Vagina (tissue), 2 donors: Measurements from ENCODE around the gene DENND5A. TPM values are rescaled to one million over a fixed set of nuclear protein-coding genes. Genes with fewer than 3 reads are reported as not detected.

Experiments
- DNase-seq, 2 donors: peaks; one replicate each; pipeline ENCODE4 v3.0.0-alpha.2; 2017; ENCODE audit errors: extremely low spot score in 2 of 2
- H3K27ac ChIP-seq: fragments of 200-600 bp; sonication (generic); one replicate; pipeline ENCODE4 v1.5.1; 2019
- H3K27me3 ChIP-seq: fragments of 200-600 bp; sonication (generic); one replicate; pipeline ENCODE4 v1.5.1; 2019
- H3K36me3 ChIP-seq, 2 donors: fragments of 200-600 bp; sonication (generic); one replicate each; pipeline ENCODE4 v1.5.1; 2017 to 2019
- H3K4me1 ChIP-seq: fragments of 200-600 bp; sonication (generic); one replicate; pipeline ENCODE4 v1.5.1; 2019
- H3K4me3 ChIP-seq, 2 donors: fragments of 200-600 bp; sonication (generic); 1 replicate in 1 of 2; 2 replicates in 1 of 2; pipeline ENCODE4 v1.5.1; 2016 to 2019
- H3K9me3 ChIP-seq: fragments of 200-600 bp; sonication (generic); one replicate; pipeline ENCODE4 v1.5.1; 2019
- POLR2A ChIP-seq, 2 donors: fragments of 450-650 bp; IDR thresholded peaks; one replicate each; pipeline ENCODE4 v1.6.1; 2017; ENCODE audit warnings: antibody characterized with exemption in 2 of 2, mild to moderate bottlenecking in 2 of 2, moderate library complexity in 2 of 2
- POLR2AphosphoS5 ChIP-seq, 2 donors: sonication (generic); formaldehyde crosslinking; IDR thresholded peaks; one replicate each; pipeline ENCODE4 v1.9.0; 2017; ENCODE audit warnings: antibody characterized with exemption in 2 of 2, mild to moderate bottlenecking in 2 of 2, low read depth in 1 of 2; ENCODE audit not compliant: insufficient read depth in 1 of 2
- intact Hi-C: fragments of 100-400 bp; cut with DNase I; formaldehyde crosslinking; loops from one replicate; pipeline ENCODE4 v1.15.1; 2023
- total RNA-seq: library from RNA; depleted of rRNA; stranded (reverse); fragments of >200 nt; gene quantifications from one replicate; pipeline ENCODE4 v1.2.3, GENCODE V29; 2016
- TF ChIP-seq, protein P1 (sequence below), 3 experiments: fragments of 450-650 bp in 2 of 3; fragments of 200-600 bp in 1 of 3; sonication (generic) in 1 of 3; IDR thresholded peaks; one replicate each; pipeline ENCODE4 v1.5.1; 2017 to 2019; ENCODE audit warnings: antibody characterized with exemption in 3 of 3, mild to moderate bottlenecking in 2 of 3, moderate library complexity in 2 of 3

Gene DENND5A
- total RNA-seq, 1 donor from 2014 or later, result 82.0 TPM

DNA sequence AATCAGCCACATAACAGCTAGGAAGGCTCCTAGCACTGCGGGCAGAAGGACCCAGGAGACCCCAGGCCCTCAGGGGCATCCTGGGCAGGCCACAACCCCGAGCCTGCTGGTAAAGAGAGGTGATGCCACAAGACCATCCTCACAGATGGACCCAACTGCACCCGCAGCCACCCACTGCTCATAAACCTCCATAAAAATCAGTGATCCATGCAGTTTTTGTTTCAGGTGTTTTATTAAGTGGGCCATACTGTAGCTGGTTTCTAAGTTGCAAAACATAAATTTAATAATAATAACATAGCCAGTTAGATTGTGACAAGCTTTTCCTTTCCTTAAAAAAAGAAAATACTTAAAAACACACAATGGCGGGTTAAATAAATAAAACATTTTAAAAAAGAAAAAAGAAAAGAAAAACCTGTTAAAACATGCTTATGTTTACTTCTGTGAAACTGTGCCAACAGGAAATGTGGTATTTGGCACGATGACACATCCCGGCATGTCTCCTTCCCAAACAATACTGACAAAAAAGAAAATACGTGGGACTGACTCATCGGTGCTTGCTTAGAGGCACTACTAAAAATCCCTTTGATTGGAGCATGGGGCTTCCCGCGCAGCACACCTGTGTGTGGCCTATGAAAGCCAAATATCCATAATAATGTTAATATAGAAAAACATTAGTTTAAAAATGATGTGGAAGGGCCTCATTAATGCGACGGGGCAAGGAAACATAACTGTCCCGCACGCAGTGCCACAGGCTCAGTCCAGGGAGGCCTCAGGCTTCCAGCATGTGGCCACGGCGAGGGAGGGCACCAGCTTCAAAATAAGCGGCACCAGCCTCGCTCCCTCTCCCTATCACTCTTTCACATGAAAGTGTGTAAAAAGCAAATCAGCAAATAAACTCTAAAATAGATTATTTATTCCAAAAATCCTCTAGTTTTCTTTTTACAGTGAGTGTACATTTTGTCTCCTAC, 126.3 kb downstream of the DENND5A start:
- Histone ChIP-seq H3K9me3 (no peaks in the 10 kb centered on the region), H3K4me3 (no peak overlapping the region), H3K4me1 (peaks cover 32% of the 10 kb centered on the region), H3K36me3 (peaks cover 0 to 28% of the 10 kb centered on the region in 2 donors), H3K27ac (peak overlapping the region; percentile 64), H3K27me3 (no peaks in the 10 kb centered on the region)
- no peak for TF ChIP-seq POLR2A (IDR thresholded peaks at IDR 0.05)
- TF ChIP-seq, protein P1, sequence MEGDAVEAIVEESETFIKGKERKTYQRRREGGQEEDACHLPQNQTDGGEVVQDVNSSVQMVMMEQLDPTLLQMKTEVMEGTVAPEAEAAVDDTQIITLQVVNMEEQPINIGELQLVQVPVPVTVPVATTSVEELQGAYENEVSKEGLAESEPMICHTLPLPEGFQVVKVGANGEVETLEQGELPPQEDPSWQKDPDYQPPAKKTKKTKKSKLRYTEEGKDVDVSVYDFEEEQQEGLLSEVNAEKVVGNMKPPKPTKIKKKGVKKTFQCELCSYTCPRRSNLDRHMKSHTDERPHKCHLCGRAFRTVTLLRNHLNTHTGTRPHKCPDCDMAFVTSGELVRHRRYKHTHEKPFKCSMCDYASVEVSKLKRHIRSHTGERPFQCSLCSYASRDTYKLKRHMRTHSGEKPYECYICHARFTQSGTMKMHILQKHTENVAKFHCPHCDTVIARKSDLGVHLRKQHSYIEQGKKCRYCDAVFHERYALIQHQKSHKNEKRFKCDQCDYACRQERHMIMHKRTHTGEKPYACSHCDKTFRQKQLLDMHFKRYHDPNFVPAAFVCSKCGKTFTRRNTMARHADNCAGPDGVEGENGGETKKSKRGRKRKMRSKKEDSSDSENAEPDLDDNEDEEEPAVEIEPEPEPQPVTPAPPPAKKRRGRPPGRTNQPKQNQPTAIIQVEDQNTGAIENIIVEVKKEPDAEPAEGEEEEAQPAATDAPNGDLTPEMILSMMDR (IDR thresholded peaks at IDR 0.05), result no peak
- peak in 1 of 2 donors; percentile 95 for TF ChIP-seq POLR2AphosphoS5 (IDR thresholded peaks at IDR 0.05; ENCODE audit: insufficient read depth in 1 of 2, low read depth in 1 of 2)
- DNase-seq, result no peak
- intact Hi-C loops, result no loop called here

DNA sequence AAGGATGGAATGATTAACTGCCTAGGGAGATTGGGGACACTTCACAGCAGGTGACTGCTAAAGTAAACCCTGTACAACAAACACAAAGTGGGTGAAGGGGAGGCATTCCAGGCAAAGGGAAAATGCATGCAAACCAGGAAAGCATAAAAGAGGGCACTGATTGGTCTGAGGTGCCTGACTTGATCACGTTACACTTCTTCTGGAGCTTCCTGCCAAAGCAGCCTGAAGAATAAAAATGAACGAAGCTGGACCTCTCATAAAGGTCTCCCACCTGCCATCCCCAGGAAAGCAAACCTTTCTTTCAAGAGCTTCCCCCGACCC, 127.1 kb downstream of the DENND5A start:
- no peaks in the 10 kb centered on the region for H3K27me3 ChIP-seq
- H3K36me3 ChIP-seq, result peaks cover 0 to 21% of the 10 kb centered on the region in 2 donors
- no peak for TF ChIP-seq POLR2A (IDR thresholded peaks at IDR 0.05)
- TF ChIP-seq, protein P1 (IDR thresholded peaks at IDR 0.05), result no peak
- no peak for TF ChIP-seq POLR2AphosphoS5 (IDR thresholded peaks at IDR 0.05; ENCODE audit: insufficient read depth in 1 of 2, low read depth in 1 of 2)
- intact Hi-C loops, result no loop called here
- peaks cover 32% of the 10 kb centered on the region for H3K4me1 ChIP-seq
- H3K9me3 ChIP-seq, result no peaks in the 10 kb centered on the region
- DNase-seq, result no peak
- H3K4me3 ChIP-seq, result no peak overlapping the region
- peak overlapping the region; percentile 30 for H3K27ac ChIP-seq

DNA sequence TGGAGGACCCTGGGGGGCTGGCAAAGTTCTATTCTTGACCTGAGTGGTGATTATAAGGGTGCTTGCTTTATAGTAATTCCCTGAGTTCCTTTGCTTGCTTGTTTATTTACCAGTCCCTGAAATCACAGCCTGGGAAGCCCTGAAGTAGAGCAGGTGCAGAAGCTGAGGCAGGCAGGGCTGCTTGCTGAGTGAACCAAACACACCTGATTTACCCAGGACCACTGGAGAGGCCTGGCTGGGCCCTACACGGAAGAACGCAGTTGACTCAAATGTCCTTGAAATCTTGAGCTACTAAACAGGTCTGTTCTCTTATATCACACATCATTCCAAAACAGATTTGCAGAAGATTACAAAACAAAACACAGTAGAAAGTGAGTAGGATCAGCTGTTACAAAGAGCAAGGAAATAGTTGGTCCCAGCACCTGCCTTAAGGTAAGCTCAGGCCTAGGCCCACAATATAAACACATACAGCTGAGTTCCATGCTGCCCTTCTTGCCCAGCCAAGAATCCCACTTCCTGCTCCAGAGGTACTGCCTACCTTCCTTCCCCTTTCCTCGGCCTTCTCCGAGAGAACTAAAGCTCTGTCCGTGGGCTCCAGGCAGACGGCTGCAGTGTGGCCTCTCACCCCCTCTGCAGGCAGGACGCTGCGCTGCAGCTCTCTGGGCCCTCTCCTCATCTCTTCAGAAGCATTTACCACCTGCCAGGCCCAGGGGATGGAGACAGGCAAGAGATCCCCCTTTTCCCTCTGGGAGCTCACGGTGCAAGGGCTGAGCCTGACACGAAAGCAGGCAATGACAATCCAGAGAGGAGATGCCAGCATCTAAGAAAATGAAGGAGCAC, 127.6 kb downstream of the DENND5A start:
- no peak for DNase-seq
- intact Hi-C loops, result loop anchor here (2.0 kb wide), 1 partner anchor 123 kb away; no protein-coding TSS in a partner anchor
- peaks cover 0 to 21% of the 10 kb centered on the region in 2 donors for H3K36me3 ChIP-seq
- TF ChIP-seq, protein P1 (IDR thresholded peaks at IDR 0.05), result peak; percentile 90 to 93 (median 92)
- no peak for TF ChIP-seq POLR2AphosphoS5 (IDR thresholded peaks at IDR 0.05; ENCODE audit: insufficient read depth in 1 of 2, low read depth in 1 of 2)
- no peak overlapping the region for H3K4me3 ChIP-seq
- H3K4me1 ChIP-seq, result peaks cover 32% of the 10 kb centered on the region
- H3K27me3 ChIP-seq, result no peaks in the 10 kb centered on the region
- H3K27ac ChIP-seq, result peak overlapping the region; percentile 33
- H3K9me3 ChIP-seq, result no peaks in the 10 kb centered on the region

DNA sequence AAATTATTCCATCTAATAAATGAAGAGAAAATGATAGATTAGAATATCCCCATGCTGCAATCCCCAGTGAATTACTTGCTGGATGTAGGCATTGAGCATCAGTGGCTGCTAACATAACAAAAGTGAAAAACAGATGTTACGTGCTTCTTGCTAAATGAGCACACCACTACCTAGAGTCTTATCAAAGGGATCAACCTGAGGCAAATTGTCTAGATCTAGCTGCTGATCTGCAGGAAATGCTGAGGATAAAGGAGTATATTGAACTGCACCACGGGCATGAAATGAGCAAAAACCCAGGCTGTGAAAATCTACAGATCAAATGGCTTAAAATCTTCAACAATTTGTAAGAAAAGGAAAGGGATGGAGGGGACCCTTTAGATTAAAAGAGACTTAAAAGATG, 128.4 kb downstream of the DENND5A start:
- Histone ChIP-seq H3K27ac (no peak overlapping the region), H3K4me1 (peaks cover 32% of the 10 kb centered on the region), H3K4me3 (no peak overlapping the region), H3K36me3 (peaks cover 0 to 15% of the 10 kb centered on the region in 2 donors), H3K27me3 (no peaks in the 10 kb centered on the region), H3K9me3 (no peaks in the 10 kb centered on the region)
- no peak for DNase-seq
- no peak for TF ChIP-seq POLR2A (IDR thresholded peaks at IDR 0.05)
- no peak for TF ChIP-seq POLR2AphosphoS5 (IDR thresholded peaks at IDR 0.05; ENCODE audit: insufficient read depth in 1 of 2, low read depth in 1 of 2)
- TF ChIP-seq, protein P1 (IDR thresholded peaks at IDR 0.05), result no peak
- intact Hi-C loops, result loop anchor here (2.0 kb wide), 1 partner anchor 122 kb away; no protein-coding TSS in a partner anchor
